ENCODE data around the gene COMT. TPM values are rescaled to one million over a fixed set of nuclear protein-coding genes. Genes with fewer than 3 reads are reported as not detected.

Gene COMT
- total and polyA plus RNA-seq, 9 of the 15 experiments (the other 6 are each of a cell fraction or from before 2014, with no cell fraction given) = 12.5 to 351 (median 155) TPM

DNA sequence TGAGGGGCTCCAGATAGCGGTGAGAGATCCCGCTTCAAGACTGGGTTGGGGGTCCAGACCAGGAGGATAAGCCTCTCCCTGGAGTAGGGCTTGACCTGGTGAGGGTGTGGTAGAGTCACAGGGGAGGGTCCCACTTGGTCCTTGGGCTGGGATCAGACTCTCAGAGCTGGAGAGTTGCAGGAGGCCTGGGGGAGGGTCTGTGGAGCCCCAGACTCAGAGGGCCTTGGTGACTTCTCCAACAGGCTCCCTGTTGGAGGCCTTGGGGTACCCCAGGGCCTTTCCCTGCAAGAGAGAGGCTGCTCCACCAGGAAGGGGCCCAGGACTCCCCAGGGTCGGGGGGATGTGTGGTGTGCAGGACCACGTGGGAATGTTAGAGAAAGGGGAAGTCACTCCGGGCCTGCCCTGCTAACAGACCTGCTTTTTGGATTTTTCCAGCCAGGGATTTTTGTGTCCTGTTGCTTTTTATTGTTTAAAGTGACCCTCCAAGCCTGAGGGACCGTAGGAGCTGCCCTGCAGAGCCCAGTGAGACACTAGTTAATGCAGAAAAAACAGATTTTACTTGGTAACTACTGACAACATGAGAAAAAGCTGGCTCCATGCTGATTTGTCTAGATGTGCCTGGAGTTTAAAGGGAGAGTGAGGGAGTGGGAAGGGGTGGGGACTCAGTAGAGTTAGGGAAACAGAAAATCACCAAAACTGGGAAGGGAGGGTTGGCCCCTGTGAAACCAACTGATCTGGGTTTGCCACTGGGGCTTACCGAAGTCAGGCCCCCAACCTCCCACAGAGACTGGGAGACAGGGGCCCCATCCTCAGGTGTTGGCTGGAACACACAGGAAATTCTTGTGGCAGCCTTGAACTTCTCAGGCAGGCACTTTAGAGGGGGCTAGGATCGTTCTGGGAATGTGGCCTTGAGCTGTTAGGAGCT is 847 bp downstream of the COMT start (continued):
- TF ChIP-seq, protein P1, sequence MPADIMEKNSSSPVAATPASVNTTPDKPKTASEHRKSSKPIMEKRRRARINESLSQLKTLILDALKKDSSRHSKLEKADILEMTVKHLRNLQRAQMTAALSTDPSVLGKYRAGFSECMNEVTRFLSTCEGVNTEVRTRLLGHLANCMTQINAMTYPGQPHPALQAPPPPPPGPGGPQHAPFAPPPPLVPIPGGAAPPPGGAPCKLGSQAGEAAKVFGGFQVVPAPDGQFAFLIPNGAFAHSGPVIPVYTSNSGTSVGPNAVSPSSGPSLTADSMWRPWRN (IDR thresholded peaks at IDR 0.05; ENCODE audit: low read depth) = no peak
- TF ChIP-seq, protein P2, sequence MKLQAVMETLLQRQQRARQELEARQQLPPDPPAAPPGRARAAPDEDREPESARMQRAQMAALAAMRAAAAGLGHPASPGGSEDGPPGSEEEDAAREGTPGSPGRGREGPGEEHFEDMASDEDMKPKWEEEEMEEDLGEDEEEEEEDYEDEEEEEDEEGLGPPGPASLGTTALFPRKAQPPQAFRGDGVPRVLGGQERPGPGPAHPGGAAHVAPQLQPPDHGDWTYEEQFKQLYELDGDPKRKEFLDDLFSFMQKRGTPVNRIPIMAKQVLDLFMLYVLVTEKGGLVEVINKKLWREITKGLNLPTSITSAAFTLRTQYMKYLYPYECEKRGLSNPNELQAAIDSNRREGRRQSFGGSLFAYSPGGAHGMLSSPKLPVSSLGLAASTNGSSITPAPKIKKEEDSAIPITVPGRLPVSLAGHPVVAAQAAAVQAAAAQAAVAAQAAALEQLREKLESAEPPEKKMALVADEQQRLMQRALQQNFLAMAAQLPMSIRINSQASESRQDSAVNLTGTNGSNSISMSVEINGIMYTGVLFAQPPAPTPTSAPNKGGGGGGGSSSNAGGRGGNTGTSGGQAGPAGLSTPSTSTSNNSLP (IDR thresholded peaks at IDR 0.05; ENCODE audit: borderline replicate concordance, low read depth, low read length) = no peak
- TF ChIP-seq SPI1 (IDR thresholded peaks at IDR 0.05; ENCODE audit: borderline replicate concordance, low read depth, low read length) (peak; percentile 100), MAFF (IDR thresholded peaks at IDR 0.05; ENCODE audit: low read length) (peak; percentile 1; the same call in 1 of the 2 replicates), PTBP1 (IDR thresholded peaks at IDR 0.05; ENCODE audit: low read depth, low read length) (0 out of 2 replicates have a peak, but pooled peaks have one; percentile 81), PHTF2 (CRISPR knock-in tag; IDR thresholded peaks at IDR 0.05) (peak; percentile 82), SIRT6 (IDR thresholded peaks at IDR 0.05; ENCODE audit: low read depth, low read length) (peak; percentile 45), SMC3 (conservative IDR thresholded peaks at IDR 0.05; ENCODE audit: insufficient read depth, low read depth, low read length) (0 out of 2 replicates have a peak, but pooled peaks have one; percentile 17), SOX6 (IDR thresholded peaks at IDR 0.05) (no peak), DDX20 (tag; IDR thresholded peaks at IDR 0.05; ENCODE audit: low read depth) (0 out of 2 replicates have a peak, but pooled peaks have one; percentile 31), ZNF165 (CRISPR knock-in tag; IDR thresholded peaks at IDR 0.05; ENCODE audit: borderline replicate concordance) (peak; percentile 85; the same call in 1 of the 2 replicates), SMAD3 (CRISPR knock-in tag; conservative IDR thresholded peaks at IDR 0.05) (peak; percentile 62), MYC (IDR thresholded peaks at IDR 0.05; ENCODE audit: low read depth, low read length) (peak; percentile 99), MYC (CRISPR knock-in tag; IDR thresholded peaks at IDR 0.05; ENCODE audit: borderline replicate concordance, low read depth) (peak; percentile 100)
- TF ChIP-seq, protein P3, sequence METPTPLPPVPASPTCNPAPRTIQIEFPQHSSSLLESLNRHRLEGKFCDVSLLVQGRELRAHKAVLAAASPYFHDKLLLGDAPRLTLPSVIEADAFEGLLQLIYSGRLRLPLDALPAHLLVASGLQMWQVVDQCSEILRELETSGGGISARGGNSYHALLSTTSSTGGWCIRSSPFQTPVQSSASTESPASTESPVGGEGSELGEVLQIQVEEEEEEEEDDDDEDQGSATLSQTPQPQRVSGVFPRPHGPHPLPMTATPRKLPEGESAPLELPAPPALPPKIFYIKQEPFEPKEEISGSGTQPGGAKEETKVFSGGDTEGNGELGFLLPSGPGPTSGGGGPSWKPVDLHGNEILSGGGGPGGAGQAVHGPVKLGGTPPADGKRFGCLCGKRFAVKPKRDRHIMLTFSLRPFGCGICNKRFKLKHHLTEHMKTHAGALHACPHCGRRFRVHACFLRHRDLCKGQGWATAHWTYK (CRISPR knock-in tag; IDR thresholded peaks at IDR 0.05) = peak; percentile 95
- TF ChIP-seq, protein P4, sequence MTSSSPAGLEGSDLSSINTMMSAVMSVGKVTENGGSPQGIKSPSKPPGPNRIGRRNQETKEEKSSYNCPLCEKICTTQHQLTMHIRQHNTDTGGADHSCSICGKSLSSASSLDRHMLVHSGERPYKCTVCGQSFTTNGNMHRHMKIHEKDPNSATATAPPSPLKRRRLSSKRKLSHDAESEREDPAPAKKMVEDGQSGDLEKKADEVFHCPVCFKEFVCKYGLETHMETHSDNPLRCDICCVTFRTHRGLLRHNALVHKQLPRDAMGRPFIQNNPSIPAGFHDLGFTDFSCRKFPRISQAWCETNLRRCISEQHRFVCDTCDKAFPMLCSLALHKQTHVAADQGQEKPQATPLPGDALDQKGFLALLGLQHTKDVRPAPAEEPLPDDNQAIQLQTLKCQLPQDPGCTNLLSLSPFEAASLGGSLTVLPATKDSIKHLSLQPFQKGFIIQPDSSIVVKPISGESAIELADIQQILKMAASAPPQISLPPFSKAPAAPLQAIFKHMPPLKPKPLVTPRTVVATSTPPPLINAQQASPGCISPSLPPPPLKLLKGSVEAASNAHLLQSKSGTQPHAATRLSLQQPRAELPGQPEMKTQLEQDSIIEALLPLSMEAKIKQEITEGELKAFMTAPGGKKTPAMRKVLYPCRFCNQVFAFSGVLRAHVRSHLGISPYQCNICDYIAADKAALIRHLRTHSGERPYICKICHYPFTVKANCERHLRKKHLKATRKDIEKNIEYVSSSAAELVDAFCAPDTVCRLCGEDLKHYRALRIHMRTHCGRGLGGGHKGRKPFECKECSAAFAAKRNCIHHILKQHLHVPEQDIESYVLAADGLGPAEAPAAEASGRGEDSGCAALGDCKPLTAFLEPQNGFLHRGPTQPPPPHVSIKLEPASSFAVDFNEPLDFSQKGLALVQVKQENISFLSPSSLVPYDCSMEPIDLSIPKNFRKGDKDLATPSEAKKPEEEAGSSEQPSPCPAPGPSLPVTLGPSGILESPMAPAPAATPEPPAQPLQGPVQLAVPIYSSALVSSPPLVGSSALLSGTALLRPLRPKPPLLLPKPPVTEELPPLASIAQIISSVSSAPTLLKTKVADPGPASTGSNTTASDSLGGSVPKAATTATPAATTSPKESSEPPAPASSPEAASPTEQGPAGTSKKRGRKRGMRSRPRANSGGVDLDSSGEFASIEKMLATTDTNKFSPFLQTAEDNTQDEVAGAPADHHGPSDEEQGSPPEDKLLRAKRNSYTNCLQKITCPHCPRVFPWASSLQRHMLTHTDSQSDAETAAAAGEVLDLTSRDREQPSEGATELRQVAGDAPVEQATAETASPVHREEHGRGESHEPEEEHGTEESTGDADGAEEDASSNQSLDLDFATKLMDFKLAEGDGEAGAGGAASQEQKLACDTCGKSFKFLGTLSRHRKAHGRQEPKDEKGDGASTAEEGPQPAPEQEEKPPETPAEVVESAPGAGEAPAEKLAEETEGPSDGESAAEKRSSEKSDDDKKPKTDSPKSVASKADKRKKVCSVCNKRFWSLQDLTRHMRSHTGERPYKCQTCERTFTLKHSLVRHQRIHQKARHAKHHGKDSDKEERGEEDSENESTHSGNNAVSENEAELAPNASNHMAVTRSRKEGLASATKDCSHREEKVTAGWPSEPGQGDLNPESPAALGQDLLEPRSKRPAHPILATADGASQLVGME (CRISPR knock-in tag; IDR thresholded peaks at IDR 0.05) = peak; percentile 93
